GM19193 (cell line): ENCODE measurements around the gene ZNF879.

Experiments
- POLR2A ChIP-seq: IDR thresholded peaks from 4 replicates; pipeline ENCODE4 v1.6.1; 2011; ENCODE audit not compliant: insufficient read depth, insufficient read length; ENCODE audit errors: extremely low read depth

ZNF879 gene

GRCh38 chr5:179023528-179024189, at the start of gene ZNF879:
ZNF879 (plus strand) TSS chr5:179023804; CDS start chr5:179025005, 1,201 bp downstream.
- TF ChIP-seq POLR2A, result no peak

GRCh38 chr5:178981381-178981780, 42.2 kb upstream of the ZNF879 start:
- no peak for TF ChIP-seq POLR2A

GRCh38 chr5:178982941-178983340, 40.7 kb upstream of the ZNF879 start:
- TF ChIP-seq POLR2A, result no peak

- no peak for TF ChIP-seq POLR2A
Observed at GRCh38 chr5:178983728-178984127, 39.9 kb upstream of the ZNF879 start.

- TF ChIP-seq POLR2A, result no peak
Observed at GRCh38 chr5:178984145-178985072, 39.2 kb upstream of the ZNF879 start.

- TF ChIP-seq POLR2A, result no peak
Observed at GRCh38 chr5:178986326-178986960, 37.2 kb upstream of the ZNF879 start.

GRCh38 chr5:178988436-178989220, 35.0 kb upstream of the ZNF879 start:
- no peak for TF ChIP-seq POLR2A

- TF ChIP-seq POLR2A, result no peak
Observed at GRCh38 chr5:178989311-178989710, 34.3 kb upstream of the ZNF879 start.

GRCh38 chr5:178990491-178990890, 33.1 kb upstream of the ZNF879 start:
- no peak for TF ChIP-seq POLR2A

GRCh38 chr5:178991190-178992145, 32.1 kb upstream of the ZNF879 start:
- no peak for TF ChIP-seq POLR2A

- TF ChIP-seq POLR2A, result no peak
Observed at GRCh38 chr5:178992291-178992895, 31.2 kb upstream of the ZNF879 start.

GRCh38 chr5:178993236-178993765, 30.3 kb upstream of the ZNF879 start:
- no peak for TF ChIP-seq POLR2A
